HUES6 (cell line): ENCODE data around the gene QPCTL.
"Not testable (repeated sequence)": the region's sequence is repeated elsewhere in the genome, so short reads cannot be mapped to it uniquely, and the experiment has no call there.

Experiments used
- H3K27ac ChIP-seq: 2 replicates; pipeline ENCODE4 v1.7.0; 2013; ENCODE audit warnings: low read depth, mild to moderate bottlenecking, low read length, inconsistent platforms
- H3K27me3 ChIP-seq: 2 replicates; pipeline ENCODE4 v1.6.1; 2013; ENCODE audit warnings: low read length; ENCODE audit not compliant: control insufficient read depth, insufficient read depth
- H3K36me3 ChIP-seq: 2 replicates; pipeline ENCODE4 v1.6.1; 2013; ENCODE audit warnings: low read length; ENCODE audit not compliant: control insufficient read depth, insufficient read depth
- H3K4me1 ChIP-seq: 2 replicates; pipeline ENCODE4 v1.6.1; 2013; ENCODE audit warnings: low read length; ENCODE audit not compliant: control insufficient read depth, insufficient read depth
- H3K4me3 ChIP-seq: 2 replicates; pipeline ENCODE4 v1.5.1; 2013; ENCODE audit warnings: low read depth, low read length
- H3K9ac ChIP-seq: one replicate; pipeline ENCODE4 v1.6.1; 2013; ENCODE audit warnings: mild to moderate bottlenecking, low read length
- H3K9me3 ChIP-seq: 2 replicates; pipeline ENCODE4 v1.6.1; 2013; ENCODE audit warnings: low read depth, low read length; ENCODE audit not compliant: control insufficient read depth, insufficient read depth

QPCTL gene

GRCh38 chr19:45677351-45678230 lies 14.9 kb upstream of the QPCTL start:
- peak overlapping the region; percentile 34 for H3K9ac ChIP-seq
- H3K4me1 ChIP-seq = peaks cover 9% of the 10 kb centered on the region; the same call in 1 of the 2 replicates
- no peaks in the 10 kb centered on the region for H3K36me3 ChIP-seq
- no peaks in the 10 kb centered on the region for H3K9me3 ChIP-seq
- H3K27ac ChIP-seq = no peak overlapping the region
- peaks cover 17% of the 10 kb centered on the region for H3K27me3 ChIP-seq
- H3K4me3 ChIP-seq = peak overlapping the region; percentile 75

- Histone ChIP-seq H3K27me3 (peaks cover 17% of the 10 kb centered on the region), H3K4me3 (peak overlapping the region; percentile 48), H3K9me3 (no peaks in the 10 kb centered on the region), H3K27ac (no peak overlapping the region), H3K36me3 (peaks cover 26% of the 10 kb centered on the region), H3K4me1 (peaks cover 9% of the 10 kb centered on the region; the same call in 1 of the 2 replicates), H3K9ac (no peak overlapping the region)
Measured at GRCh38 chr19:45681391-45682015, 11.0 kb upstream of the QPCTL start.

- Histone ChIP-seq H3K27me3 (peaks cover 14% of the 10 kb centered on the region), H3K9ac (no peak overlapping the region), H3K4me1 (peaks cover 5% of the 10 kb centered on the region; the same call in 1 of the 2 replicates), H3K27ac (no peak overlapping the region), H3K9me3 (no peaks in the 10 kb centered on the region), H3K4me3 (peak overlapping the region; percentile 48), H3K36me3 (peaks cover 30% of the 10 kb centered on the region)
Measured at GRCh38 chr19:45682117-45682516, 10.3 kb upstream of the QPCTL start.

- Histone ChIP-seq H3K4me1 (peaks cover 5% of the 10 kb centered on the region; the same call in 1 of the 2 replicates), H3K27ac (no peak overlapping the region), H3K4me3 (no peak overlapping the region), H3K27me3 (peaks cover 11% of the 10 kb centered on the region), H3K9me3 (no peaks in the 10 kb centered on the region), H3K36me3 (peaks cover 38% of the 10 kb centered on the region), H3K9ac (no peak overlapping the region)
Measured at GRCh38 chr19:45682908-45683307, 9.6 kb upstream of the QPCTL start.

- H3K36me3 ChIP-seq = peaks cover 51% of the 10 kb centered on the region
- not testable (repeated sequence) for H3K27me3 ChIP-seq, H3K27ac ChIP-seq, H3K9me3 ChIP-seq, H3K4me3 ChIP-seq, H3K9ac ChIP-seq, H3K4me1 ChIP-seq
Measured at GRCh38 chr19:45685045-45685444, 7.4 kb upstream of the QPCTL start.

- H3K27ac ChIP-seq = no peak overlapping the region
- no peaks in the 10 kb centered on the region for H3K9me3 ChIP-seq
- no peaks in the 10 kb centered on the region for H3K27me3 ChIP-seq
- peaks cover 51% of the 10 kb centered on the region for H3K36me3 ChIP-seq
- no peak overlapping the region for H3K4me3 ChIP-seq
- H3K4me1 ChIP-seq = no peaks in the 10 kb centered on the region
- H3K9ac ChIP-seq = no peak overlapping the region
Measured at GRCh38 chr19:45687599-45687998, 4.9 kb upstream of the QPCTL start.

GRCh38 chr19:45691516-45692186 lies 815 bp upstream of the QPCTL start, which contains the start of gene SNRPD2:
Gene SNRPD2, minus strand, starts transcription at chr19:45691953. Its CDS starts 65 bp downstream, at chr19:45691888.
- H3K9me3 ChIP-seq = no peaks in the 10 kb centered on the region
- H3K36me3 ChIP-seq = peaks cover 44% of the 10 kb centered on the region
- H3K4me1 ChIP-seq = peaks cover 2% of the 10 kb centered on the region; the same call in 1 of the 2 replicates
- peak within 1 kb of the TSS; percentile 94 for H3K4me3 ChIP-seq
- H3K27ac ChIP-seq = peak within 1 kb of the TSS; percentile 24; the same call in 1 of the 2 replicates
- H3K27me3 ChIP-seq = no peaks in the 10 kb centered on the region
- peak within 1 kb of the TSS; percentile 94 for H3K9ac ChIP-seq

- Histone ChIP-seq H3K36me3 (peaks cover 40% of the 10 kb centered on the region), H3K27me3 (no peaks in the 10 kb centered on the region), H3K9me3 (no peaks in the 10 kb centered on the region), H3K9ac (peak overlapping the region; percentile 78), H3K27ac (peak overlapping the region; percentile 24; the same call in 1 of the 2 replicates), H3K4me3 (peak overlapping the region; percentile 94), H3K4me1 (peaks cover 2% of the 10 kb centered on the region; the same call in 1 of the 2 replicates)
Measured at GRCh38 chr19:45693106-45693788, 781 bp downstream of the QPCTL start.

- no peaks in the 10 kb centered on the region for H3K9me3 ChIP-seq
- no peak overlapping the region for H3K9ac ChIP-seq
- H3K4me1 ChIP-seq = no peaks in the 10 kb centered on the region
- H3K27me3 ChIP-seq = no peaks in the 10 kb centered on the region
- H3K4me3 ChIP-seq = no peak overlapping the region
- H3K36me3 ChIP-seq = peaks cover 45% of the 10 kb centered on the region
- no peak overlapping the region for H3K27ac ChIP-seq
Measured at GRCh38 chr19:45701676-45702075, 9.2 kb downstream of the QPCTL start.

GRCh38 chr19:45705115-45705514 lies 12.6 kb downstream of the QPCTL start:
- Histone ChIP-seq H3K4me3 (no peak overlapping the region), H3K36me3 (peaks cover 29% of the 10 kb centered on the region), H3K9me3 (no peaks in the 10 kb centered on the region), H3K27me3 (no peaks in the 10 kb centered on the region), H3K27ac (no peak overlapping the region), H3K4me1 (no peaks in the 10 kb centered on the region), H3K9ac (no peak overlapping the region)
